T-helper 2 cell treated with Interferon-gamma antibody and Interleukin-4, amounts not matched to agents 5 μg/mL and 100 μg/mL, for 36 hours (primary cell): Measurements from ENCODE around the gene PSD2.
A peak's percentile ranks its signal among the peaks of the same experiment; 100 is the strongest.

Experiments
- DNase-seq: peaks from one replicate; pipeline ENCODE4 v3.0.0; 2021; ENCODE audit warnings: low spot score
- H3K27ac Mint-ChIP-seq: one replicate; pipeline ENCODE4 v1.8.0; 2021; ENCODE audit warnings: mild to moderate bottlenecking, mixed read lengths
- H3K27me3 Mint-ChIP-seq: one replicate; pipeline ENCODE4 v1.8.0; 2021; ENCODE audit warnings: low read depth, mixed read lengths
- H3K36me3 Mint-ChIP-seq: one replicate; pipeline ENCODE4 v1.8.0; 2021; ENCODE audit warnings: low read depth, mixed read lengths
- H3K4me1 Mint-ChIP-seq: one replicate; pipeline ENCODE4 v1.8.0; 2021; ENCODE audit warnings: low read depth, mixed read lengths
- H3K4me3 Mint-ChIP-seq: one replicate; pipeline ENCODE4 v1.8.0; 2022; ENCODE audit warnings: mild to moderate bottlenecking, moderate library complexity, mixed read lengths
- H3K9me3 Mint-ChIP-seq: one replicate; pipeline ENCODE4 v1.8.0; 2021; ENCODE audit warnings: mixed read lengths

Gene PSD2

GRCh38 chr5:139795074-139796001 is at the start of gene PSD2:
Gene PSD2 (plus strand): TSS chr5:139795808. CDS start chr5:139809441, 13,633 bp downstream.
- no peak for DNase-seq
- no peak within 1 kb of the TSS for H3K4me3 Mint-ChIP-seq
- peaks cover 73% of the 10 kb centered on the region for H3K27me3 Mint-ChIP-seq
- H3K9me3 Mint-ChIP-seq = no peaks in the 10 kb centered on the region
- H3K4me1 Mint-ChIP-seq = no peaks in the 10 kb centered on the region
- no peaks in the 10 kb centered on the region for H3K36me3 Mint-ChIP-seq
- H3K27ac Mint-ChIP-seq = no peak within 1 kb of the TSS

DNA sequence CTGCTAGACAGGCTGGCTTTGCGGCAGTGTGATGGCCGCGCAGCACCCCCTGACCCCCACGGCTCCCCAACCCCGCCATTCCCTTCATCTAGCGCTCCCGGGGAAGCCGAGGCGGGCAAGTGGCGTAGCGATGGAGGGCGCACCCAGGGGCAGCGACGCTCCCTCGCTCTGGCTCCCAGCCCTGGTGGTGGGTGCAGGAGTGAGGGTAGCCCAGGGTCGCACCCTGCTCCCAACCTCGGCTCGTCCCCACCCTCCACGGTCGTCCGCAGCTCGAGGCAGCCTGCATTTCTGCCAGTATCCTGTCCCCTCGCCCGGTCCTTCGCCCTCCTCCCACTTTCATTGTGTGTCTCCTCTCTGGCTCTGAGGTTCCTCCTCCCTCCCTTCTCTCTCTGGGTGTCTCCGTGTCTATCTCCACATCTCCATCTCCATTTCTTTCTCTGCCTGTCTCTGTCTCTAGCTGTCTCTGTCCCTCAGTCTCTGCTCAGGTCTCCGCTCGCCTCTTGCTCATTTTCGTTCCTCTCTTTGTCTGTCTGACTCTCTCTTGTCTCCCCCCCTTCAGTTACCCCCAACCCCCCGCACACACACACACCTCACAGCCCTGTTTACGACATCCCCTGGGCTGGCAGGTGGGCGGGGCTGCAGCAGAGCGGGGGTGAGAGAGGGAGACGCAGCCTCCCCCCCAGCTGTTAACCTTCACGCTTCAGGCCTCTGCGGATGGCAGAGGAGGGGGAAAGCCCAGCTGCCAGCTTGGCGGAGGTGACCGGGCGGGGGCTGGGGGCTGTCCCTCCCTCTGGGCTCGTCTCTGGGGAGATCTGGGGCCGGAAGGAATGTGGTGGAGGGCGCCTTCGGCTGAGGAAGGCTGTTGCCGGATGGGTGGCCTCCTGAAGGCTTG is 48.7 kb upstream of the PSD2 start:
- no peaks in the 10 kb centered on the region for H3K9me3 Mint-ChIP-seq
- peaks cover 11% of the 10 kb centered on the region for H3K4me1 Mint-ChIP-seq
- peak overlapping the region; percentile 38 for H3K27ac Mint-ChIP-seq
- H3K27me3 Mint-ChIP-seq = peaks cover 47% of the 10 kb centered on the region
- DNase-seq = peak; percentile 76
- H3K4me3 Mint-ChIP-seq = peak overlapping the region; percentile 78
- peaks cover 2% of the 10 kb centered on the region for H3K36me3 Mint-ChIP-seq

- Mint-ChIP-seq H3K27ac (no peak overlapping the region), H3K4me1 (peaks cover 11% of the 10 kb centered on the region), H3K36me3 (peaks cover 2% of the 10 kb centered on the region), H3K27me3 (peaks cover 51% of the 10 kb centered on the region), H3K9me3 (no peaks in the 10 kb centered on the region), H3K4me3 (peak overlapping the region; percentile 78)
- peak; percentile 66 for DNase-seq
Observed at GRCh38 chr5:139747583-139748504, 47.8 kb upstream of the PSD2 start.

DNA sequence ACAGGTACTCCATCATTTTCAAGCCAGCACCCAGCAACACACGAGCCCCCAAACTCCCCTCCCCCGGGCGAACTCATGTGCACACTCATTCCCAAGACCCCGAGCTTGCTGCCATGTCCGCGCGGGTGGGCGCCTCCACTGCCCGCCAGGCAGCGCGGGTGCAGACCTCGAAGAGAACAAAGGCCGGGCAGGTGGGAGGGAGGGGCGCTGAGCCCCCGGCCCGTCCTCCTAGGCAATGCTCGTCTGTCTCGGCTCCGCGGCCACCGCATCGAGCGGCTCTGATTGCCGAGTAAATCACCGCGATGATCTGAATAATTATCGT is 47.1 kb upstream of the PSD2 start:
- Mint-ChIP-seq H3K9me3 (no peaks in the 10 kb centered on the region), H3K27ac (no peak overlapping the region), H3K36me3 (peaks cover 2% of the 10 kb centered on the region), H3K4me3 (peak overlapping the region; percentile 78), H3K4me1 (peaks cover 11% of the 10 kb centered on the region), H3K27me3 (peaks cover 51% of the 10 kb centered on the region)
- DNase-seq = no peak

GRCh38 chr5:139749242-139749641 is 46.4 kb upstream of the PSD2 start:
- peaks cover 2% of the 10 kb centered on the region for H3K36me3 Mint-ChIP-seq
- peaks cover 11% of the 10 kb centered on the region for H3K4me1 Mint-ChIP-seq
- H3K27me3 Mint-ChIP-seq = peaks cover 51% of the 10 kb centered on the region
- no peak overlapping the region for H3K27ac Mint-ChIP-seq
- DNase-seq = no peak
- no peaks in the 10 kb centered on the region for H3K9me3 Mint-ChIP-seq
- no peak overlapping the region for H3K4me3 Mint-ChIP-seq

GRCh38 chr5:139751236-139751635 is 44.4 kb upstream of the PSD2 start:
- no peak for DNase-seq
- no peak overlapping the region for H3K4me3 Mint-ChIP-seq
- H3K27me3 Mint-ChIP-seq = peaks cover 51% of the 10 kb centered on the region
- no peaks in the 10 kb centered on the region for H3K9me3 Mint-ChIP-seq
- peaks cover 2% of the 10 kb centered on the region for H3K36me3 Mint-ChIP-seq
- no peak overlapping the region for H3K27ac Mint-ChIP-seq
- peaks cover 14% of the 10 kb centered on the region for H3K4me1 Mint-ChIP-seq

DNA sequence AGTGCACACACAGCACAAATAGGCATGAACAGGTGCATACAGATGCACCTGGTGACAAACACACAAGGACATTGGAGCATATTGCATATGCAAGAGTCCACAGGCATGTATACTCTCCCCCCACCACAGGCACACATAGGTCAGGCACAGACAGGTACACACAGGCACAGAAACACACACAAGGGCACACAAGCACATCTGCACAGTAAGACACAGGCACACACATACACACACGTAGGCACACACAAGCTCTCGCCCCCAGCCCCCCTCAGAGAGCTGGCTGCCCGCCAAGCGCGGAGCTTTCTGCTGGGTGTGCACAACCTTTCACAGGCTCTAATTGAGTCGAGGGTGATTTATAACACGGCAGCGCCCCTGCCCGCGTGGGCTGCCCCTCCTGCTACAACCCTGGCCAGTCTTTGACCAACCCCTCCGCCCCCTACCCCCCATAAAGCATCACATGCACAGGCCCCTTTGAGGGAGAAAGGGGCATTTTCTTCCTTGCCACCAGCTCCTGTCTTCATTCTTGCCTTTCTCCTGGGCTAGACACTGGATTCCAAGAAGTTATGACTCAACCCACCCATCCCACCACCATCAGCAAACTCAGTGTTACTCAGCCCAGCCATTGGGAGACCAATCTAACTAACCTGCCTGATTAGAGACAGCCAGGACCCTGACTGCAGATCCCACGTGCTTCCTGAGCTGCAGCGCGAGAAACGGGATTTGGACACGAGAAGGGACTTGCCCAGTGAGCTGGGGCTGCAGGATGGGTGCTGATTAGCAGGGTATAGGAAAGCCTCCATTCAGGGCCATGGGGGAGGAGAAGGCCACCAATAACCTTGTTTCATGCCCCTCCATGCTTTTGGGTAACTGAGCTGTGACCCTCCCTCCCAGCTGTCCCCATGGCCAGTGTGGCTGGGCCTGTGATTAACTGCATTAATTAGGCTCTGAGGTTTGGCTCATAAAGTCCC is 42.8 kb upstream of the PSD2 start:
- Mint-ChIP-seq H3K4me3 (no peak overlapping the region), H3K27me3 (peaks cover 59% of the 10 kb centered on the region), H3K9me3 (no peaks in the 10 kb centered on the region), H3K27ac (no peak overlapping the region), H3K36me3 (no peaks in the 10 kb centered on the region), H3K4me1 (peaks cover 9% of the 10 kb centered on the region)
- no peak for DNase-seq

GRCh38 chr5:139755892-139756671 is 39.5 kb upstream of the PSD2 start:
- Mint-ChIP-seq H3K4me1 (peaks cover 7% of the 10 kb centered on the region), H3K27ac (no peak overlapping the region), H3K4me3 (no peak overlapping the region), H3K36me3 (no peaks in the 10 kb centered on the region), H3K27me3 (peaks cover 52% of the 10 kb centered on the region), H3K9me3 (no peaks in the 10 kb centered on the region)
- no peak for DNase-seq

- Mint-ChIP-seq H3K4me1 (peaks cover 7% of the 10 kb centered on the region), H3K27ac (no peak overlapping the region), H3K4me3 (no peak overlapping the region), H3K27me3 (peaks cover 55% of the 10 kb centered on the region), H3K9me3 (no peaks in the 10 kb centered on the region), H3K36me3 (no peaks in the 10 kb centered on the region)
- no peak for DNase-seq
Observed at GRCh38 chr5:139756971-139757370, 38.6 kb upstream of the PSD2 start.

DNA sequence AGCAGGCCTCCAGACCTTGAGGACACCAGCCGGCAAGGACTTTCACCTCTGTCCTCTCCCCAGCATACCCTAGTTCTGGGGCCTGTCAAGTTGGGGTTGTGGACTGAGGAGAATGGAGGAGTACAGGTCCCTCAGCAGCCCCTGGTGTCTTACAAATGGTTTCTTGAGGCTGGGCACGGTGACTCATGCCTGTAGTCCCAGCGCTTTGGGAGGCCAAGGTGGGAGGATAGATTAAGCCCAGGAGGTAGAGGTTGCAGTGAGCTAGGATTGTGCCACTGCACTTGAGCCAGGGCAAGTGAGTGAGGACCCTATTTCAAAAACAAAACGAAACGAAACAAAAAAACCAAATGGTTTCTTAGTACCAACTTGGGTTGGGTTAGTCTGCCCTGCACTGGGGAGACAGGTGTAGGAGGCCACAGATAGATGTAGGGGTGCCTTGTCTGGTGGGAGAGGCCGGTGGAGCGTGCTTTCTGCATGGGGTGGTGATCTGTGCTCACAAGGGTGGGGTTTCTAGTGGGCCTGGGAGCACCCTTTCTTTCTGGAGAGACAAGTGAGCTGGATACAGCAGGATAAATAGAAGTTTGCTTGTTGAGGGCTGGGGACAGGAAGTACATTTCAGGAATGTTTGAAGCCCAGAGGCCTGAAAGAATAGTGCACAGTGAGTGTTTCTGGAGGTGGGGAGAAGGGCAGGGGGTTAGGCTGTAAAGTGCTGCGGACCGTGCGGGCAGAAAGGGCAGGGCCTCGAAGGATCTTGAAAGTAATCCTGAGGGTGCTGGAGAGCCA is 37.7 kb upstream of the PSD2 start:
- Mint-ChIP-seq H3K27me3 (peaks cover 59% of the 10 kb centered on the region), H3K4me3 (no peak overlapping the region), H3K27ac (no peak overlapping the region)

DNA sequence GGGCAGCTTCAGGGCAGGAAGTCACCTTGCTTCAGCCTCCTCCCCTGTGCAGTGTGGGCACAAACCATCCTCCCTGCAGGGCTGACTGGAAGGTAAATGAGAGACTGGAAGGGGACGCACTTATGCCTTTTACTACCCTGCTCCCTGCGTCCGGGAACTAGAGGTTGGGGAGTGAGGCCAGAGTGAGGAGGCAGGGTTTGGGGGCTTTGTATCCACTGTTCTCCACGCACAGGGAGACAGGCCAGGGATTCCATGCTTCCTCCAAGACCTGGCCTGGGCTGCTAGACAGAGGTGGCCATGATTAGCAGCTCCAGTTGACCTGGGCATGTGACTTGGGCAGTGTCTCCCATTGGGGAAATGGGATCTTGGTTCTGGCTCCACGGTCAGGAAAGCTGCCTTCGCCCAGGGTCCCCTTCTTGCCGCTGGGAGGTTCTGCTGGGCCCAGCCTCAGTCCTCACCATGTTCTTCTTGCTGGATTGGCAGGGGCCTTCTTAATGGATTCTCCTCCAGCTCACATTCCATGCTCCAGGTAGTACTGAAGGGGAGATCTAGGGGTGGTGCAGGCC is 37.0 kb upstream of the PSD2 start:
- H3K27ac Mint-ChIP-seq = no peak overlapping the region
- no peak overlapping the region for H3K4me3 Mint-ChIP-seq
- DNase-seq = no peak
- H3K36me3 Mint-ChIP-seq = no peaks in the 10 kb centered on the region
- H3K4me1 Mint-ChIP-seq = peaks cover 7% of the 10 kb centered on the region
- peaks cover 66% of the 10 kb centered on the region for H3K27me3 Mint-ChIP-seq
- no peaks in the 10 kb centered on the region for H3K9me3 Mint-ChIP-seq

More for the DNA sequence above, 37.7 kb upstream of the PSD2 start:
- Mint-ChIP-seq H3K4me1 (peaks cover 7% of the 10 kb centered on the region), H3K9me3 (no peaks in the 10 kb centered on the region), H3K36me3 (no peaks in the 10 kb centered on the region)
- no peak for DNase-seq
